ENCODE data around the gene ATP5PB.

DNA sequence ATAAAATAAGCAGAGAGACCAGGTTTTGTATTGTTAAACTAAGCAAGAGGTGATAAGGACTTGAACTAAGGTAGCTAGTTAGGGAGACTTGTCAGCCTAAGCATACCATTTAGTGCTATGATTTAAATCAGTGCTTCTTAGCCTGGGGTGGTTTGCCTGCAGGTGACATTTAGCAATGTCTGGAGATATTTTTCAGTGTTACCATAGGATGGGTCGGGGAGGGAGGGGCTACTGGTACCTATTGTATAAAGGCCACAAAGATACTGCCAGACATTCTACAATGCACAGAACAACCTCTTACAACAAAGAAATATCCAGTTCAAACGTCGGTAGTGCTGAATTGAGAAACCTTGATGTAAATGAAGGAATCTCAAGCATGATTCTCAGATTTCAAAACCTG is 3.3 kb downstream of the ATP5PB start:
- TF ChIP-seq POLR2A (IDR thresholded peaks at IDR 0.05; ENCODE audit: low read length) (no peak), GATA1 (IDR thresholded peaks at IDR 0.05; ENCODE audit: low read depth, low read length) (no peak)

Data from erythroblast (primary cell).